ENCODE results near the gene MAP9.
"Not testable (repeated sequence)": the region's sequence is repeated elsewhere in the genome, so short reads cannot be mapped to it uniquely, and the experiment has no call there.

MAP9 gene

DNA sequence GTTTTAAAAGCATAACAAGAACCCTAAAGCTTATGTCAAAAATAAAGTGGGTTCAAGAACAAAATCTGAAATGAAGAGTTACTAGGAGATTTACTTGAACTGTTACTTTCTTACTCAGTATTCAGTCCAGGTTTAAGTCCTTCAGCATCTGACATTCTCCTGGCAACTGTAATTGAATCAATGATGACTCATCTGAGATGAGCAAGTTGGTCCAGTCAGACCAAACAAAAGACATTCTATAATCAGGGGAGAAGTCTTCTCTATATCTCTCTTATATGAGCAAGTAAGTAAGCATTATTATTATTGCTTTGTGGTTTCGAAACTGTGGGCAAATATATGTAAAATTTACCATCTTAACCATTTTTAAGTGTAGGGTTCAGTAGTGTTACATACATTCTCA lies 34.6 kb downstream of the MAP9 start:
- peak; percentile 23 for DNase-seq (ENCODE audit: low read depth)

DNA sequence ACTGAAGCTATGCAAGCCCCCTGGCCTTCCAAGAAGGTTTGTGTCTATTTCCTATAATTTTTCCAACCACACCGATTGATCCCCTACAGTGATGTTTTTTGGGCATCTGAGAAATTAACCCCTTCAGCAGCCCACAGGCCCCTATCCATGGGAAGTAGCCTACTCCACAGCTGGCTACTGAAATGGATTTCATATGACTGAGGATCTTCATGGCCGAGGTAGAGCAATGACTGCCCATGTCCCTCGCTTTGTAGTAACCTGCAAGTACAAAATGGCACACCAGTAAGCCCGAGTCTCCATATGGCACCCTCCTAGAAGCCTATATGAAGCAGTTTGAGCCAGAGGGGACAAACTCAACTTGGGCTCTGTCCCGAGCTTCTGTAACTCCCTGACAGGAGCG lies 36.8 kb downstream of the MAP9 start:
- DNase-seq (ENCODE audit: low read depth): no peak

GRCh38 chr4:155339588-155339987 lies 37.2 kb downstream of the MAP9 start:
- DNase-seq (ENCODE audit: low read depth): no peak

- no peak for DNase-seq (ENCODE audit: low read depth)
These were observed 38.6 kb downstream of the MAP9 start for GRCh38 chr4:155338196-155338595.

DNA sequence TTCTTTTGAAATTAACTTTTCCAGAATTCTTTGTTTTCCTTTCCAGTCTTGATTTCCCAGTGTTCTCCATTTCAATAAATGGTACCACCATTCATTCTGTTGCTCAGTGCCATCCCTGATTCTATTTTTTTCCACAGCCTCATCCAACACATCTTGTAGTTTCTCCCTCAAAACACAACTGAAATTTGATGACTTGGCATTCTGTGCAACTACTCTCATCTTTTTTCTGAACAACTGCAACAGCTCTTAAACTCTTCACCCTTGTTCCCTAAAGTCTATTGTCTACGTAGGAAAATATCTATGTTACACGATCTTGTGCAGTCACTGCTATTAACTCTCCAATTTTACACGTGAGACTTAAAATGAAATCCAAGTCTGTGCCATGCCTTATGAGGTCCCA lies 40.5 kb downstream of the MAP9 start:
- no peak for DNase-seq (ENCODE audit: low read depth)

DNA sequence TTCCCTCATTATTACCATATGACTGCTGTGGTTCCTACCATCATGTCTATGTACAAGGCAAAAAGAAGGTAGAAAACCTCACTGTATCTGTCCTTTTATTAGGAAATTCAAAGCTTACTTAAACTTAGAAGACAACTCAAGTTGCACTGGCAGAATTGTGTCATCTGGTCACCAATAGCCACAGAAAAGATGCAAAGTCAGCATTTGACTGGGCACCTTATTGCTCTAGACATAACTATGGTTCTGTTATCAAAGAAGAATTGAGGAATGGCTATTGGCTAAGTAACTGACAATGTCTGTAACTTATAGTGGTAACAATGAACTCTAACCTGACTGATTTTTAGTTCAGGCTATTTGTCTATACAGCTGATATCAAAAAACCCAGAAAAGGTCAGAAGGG lies 45.3 kb downstream of the MAP9 start:
- no peak for DNase-seq (ENCODE audit: low read depth)

DNA sequence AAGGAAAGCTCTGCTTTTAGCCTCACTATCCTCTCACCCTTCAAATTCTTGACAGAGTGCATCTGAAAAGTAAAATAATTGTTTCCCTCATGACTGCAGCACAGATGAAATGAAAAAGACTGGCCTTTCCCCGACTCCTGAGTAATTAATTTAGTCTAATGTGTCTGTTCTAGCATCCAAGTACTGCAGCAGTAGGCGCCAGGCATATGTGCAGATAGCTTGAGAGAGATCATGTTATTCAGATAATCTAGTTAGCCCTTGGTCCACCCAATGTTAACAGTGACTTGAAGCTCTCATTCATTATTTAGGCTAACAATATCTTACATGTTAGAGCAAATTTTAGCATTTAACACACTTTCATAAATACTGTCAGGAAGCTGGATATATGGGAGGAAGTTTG lies 54.0 kb downstream of the MAP9 start:
- DNase-seq (ENCODE audit: low read depth): no peak

- DNase-seq (ENCODE audit: low read depth): no peak
These were observed 55.8 kb downstream of the MAP9 start for GRCh38 chr4:155321006-155321405.

GRCh38 chr4:155319516-155319915 lies 57.2 kb downstream of the MAP9 start:
- DNase-seq (ENCODE audit: low read depth): no peak

GRCh38 chr4:155312027-155312426 lies 64.7 kb downstream of the MAP9 start:
- not testable (repeated sequence) for DNase-seq (ENCODE audit: low read depth)

DNA sequence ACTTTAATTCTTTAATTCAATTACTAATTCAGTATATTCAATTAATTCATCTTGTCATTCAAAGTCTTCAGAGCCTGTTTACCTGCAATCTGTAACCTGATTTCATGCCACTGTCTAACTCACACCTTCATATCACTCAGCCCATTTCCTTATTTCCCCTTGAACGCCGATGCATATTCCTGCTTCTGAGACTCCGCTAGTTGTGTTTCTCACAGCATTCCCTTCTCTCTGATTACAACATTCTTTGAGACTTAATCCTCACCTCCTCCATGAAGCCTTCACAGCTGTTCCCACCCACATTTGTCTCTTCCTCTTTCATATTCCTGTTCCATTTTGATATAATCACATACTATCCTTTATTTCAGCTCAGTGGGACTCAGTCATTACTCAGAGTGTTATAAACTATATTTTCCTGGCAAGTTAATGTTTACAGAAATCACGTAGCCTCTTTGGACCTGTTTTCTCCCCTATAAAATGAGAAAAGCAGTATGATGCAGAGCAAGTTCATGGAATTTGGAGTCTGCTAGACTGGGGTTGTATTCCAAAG lies 69.0 kb downstream of the MAP9 start:
- no peak for DNase-seq (ENCODE audit: low read depth)

DNA sequence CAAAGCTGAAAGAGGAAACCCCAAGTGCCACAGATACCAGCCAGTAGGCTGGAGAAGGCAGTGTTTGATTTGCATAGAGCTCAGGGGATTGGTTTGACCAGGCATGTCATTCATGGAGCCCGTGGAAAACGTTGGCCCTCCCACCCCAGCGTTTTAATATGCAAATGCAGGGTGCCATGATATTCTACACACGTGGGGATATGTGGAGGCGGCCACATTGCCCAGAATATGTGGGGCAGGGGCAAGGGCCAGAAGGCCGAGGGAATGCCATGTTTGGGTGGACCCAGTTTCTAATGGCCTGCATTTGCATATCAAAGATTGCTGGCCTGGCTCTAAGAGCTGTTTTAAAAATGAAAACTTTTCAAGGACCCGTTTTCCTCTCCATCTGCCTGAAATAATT lies 71.1 kb downstream of the MAP9 start:
- DNase-seq (ENCODE audit: low read depth): no peak

DNA sequence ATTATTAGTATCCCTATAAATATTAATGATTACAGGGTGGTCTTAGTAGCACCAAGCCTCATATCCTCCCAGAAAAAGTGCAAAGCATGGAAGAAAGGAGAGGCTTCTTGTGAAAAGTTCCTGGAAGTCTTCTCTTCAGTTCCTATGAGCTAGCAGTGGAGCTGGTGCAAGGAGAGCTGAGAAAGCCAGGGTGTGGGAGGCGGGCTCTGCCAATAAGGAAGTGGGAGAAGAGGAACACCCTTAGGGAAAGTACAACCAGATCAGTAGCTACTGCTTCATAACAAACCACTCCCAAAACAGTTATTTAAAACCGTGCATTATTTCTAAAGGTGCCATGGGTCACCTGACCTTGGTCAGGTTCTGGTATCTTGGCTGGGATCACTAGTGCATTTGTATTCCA lies 72.4 kb downstream of the MAP9 start:
- DNase-seq (ENCODE audit: low read depth): no peak

- no peak for DNase-seq (ENCODE audit: low read depth)
These were observed 77.7 kb downstream of the MAP9 start for GRCh38 chr4:155299103-155299502.

Measured in stromal cell of bone marrow (primary cell).